ENCODE measurements around the gene PDGFA.

- TF ChIP-seq POLR2A (IDR thresholded peaks at IDR 0.05) = no peak
- TF ChIP-seq, protein P1, sequence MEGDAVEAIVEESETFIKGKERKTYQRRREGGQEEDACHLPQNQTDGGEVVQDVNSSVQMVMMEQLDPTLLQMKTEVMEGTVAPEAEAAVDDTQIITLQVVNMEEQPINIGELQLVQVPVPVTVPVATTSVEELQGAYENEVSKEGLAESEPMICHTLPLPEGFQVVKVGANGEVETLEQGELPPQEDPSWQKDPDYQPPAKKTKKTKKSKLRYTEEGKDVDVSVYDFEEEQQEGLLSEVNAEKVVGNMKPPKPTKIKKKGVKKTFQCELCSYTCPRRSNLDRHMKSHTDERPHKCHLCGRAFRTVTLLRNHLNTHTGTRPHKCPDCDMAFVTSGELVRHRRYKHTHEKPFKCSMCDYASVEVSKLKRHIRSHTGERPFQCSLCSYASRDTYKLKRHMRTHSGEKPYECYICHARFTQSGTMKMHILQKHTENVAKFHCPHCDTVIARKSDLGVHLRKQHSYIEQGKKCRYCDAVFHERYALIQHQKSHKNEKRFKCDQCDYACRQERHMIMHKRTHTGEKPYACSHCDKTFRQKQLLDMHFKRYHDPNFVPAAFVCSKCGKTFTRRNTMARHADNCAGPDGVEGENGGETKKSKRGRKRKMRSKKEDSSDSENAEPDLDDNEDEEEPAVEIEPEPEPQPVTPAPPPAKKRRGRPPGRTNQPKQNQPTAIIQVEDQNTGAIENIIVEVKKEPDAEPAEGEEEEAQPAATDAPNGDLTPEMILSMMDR (IDR thresholded peaks at IDR 0.05) = no peak
Measured at GRCh38 chr7:477626-478220, 41.9 kb downstream of the PDGFA start.
